HG02938 (cell line): ENCODE results near the gene BBIP1.

Experiments used
- ATAC-seq: cut with Tn5 transposase; IDR thresholded peaks from one replicate; pipeline ENCODE4 v1.9.1; 2021; ENCODE audit warnings: mild to moderate bottlenecking, moderate library complexity; ENCODE audit not compliant: unreplicated experiment

The BBIP1 gene

DNA sequence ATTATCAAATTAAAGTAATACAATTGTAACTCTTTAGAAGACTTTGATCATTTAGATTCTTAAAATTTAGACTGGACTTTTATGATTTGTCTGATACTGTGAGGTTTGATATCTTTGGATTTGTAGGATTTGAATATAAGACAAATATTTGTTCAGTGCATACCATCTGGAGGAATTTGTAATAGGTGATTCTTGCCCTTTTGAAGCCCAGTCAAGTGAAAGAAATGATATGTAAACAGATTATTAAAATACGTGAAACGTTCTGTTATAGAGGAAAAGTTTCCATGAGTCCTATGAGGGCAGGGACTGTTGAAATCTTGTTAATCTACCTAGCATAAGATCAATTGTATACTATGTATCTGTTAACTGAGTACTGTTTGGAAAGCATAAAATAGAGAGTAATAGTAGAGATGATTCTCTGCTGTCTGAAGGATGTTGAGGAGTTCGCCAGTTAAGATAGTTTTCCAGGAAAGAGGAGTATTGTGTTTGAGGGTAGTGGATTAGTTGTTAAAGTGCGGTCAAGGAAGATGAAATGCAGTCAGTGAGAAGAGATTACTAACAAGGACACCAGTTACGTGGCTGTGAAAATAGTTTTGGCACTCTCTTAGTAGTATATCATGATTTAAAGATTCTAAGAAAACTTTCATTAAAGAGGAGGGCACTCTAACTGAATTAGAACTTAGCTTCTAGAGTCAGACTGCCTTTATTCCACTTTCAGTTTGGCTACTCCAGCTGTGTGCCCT, 32.9 kb downstream of the BBIP1 start:
- no peak for ATAC-seq

- ATAC-seq, result no peak
Measured at GRCh38 chr10:110883924-110884323, 35.1 kb downstream of the BBIP1 start.

DNA sequence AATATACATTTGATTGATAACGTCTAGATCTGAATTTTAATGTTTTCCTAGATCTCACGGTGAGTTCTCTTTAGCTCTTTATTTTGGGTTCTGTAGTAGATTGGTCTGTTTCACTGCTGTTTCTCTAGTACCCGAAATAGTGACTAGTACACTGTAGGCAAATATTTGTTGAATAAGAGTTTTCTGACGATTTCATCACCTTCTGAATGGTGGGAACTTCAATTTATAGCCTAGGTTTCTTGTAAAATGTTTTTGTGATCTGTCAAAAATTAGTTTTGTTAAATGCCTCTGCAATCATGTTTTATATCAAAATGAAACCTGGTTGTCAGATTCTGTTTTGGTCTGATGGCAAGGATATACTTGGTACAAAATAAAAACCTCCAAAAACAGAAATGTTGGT, 37.1 kb downstream of the BBIP1 start:
- no peak for ATAC-seq

GRCh38 chr10:110881247-110881646, 37.7 kb downstream of the BBIP1 start:
- ATAC-seq, result no peak

DNA sequence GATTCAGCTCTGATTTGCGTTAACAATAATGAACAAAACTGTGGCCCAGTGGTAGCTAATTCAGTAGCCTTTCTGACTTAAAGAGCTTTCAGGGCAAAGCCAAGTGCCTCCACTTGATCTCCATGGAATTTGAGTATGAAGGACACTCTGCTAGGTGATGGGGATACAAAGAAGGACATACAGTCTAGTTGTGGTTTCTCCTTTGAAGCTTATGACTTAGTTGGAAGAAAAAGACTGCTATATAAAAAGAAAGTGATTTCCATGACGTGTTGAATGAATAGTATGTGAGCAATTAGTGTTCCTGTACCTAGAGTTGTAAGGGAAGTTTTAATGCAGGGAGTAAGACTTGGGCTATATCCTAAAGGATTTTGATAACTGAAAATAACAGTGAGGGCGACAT, 39.0 kb downstream of the BBIP1 start:
- ATAC-seq, result no peak

GRCh38 chr10:110876788-110877187, 42.2 kb downstream of the BBIP1 start:
- ATAC-seq, result no peak

- ATAC-seq, result no peak
Measured at GRCh38 chr10:110876000-110876399, 43.0 kb downstream of the BBIP1 start.

GRCh38 chr10:110873951-110874350, 45.0 kb downstream of the BBIP1 start:
- ATAC-seq, result no peak

DNA sequence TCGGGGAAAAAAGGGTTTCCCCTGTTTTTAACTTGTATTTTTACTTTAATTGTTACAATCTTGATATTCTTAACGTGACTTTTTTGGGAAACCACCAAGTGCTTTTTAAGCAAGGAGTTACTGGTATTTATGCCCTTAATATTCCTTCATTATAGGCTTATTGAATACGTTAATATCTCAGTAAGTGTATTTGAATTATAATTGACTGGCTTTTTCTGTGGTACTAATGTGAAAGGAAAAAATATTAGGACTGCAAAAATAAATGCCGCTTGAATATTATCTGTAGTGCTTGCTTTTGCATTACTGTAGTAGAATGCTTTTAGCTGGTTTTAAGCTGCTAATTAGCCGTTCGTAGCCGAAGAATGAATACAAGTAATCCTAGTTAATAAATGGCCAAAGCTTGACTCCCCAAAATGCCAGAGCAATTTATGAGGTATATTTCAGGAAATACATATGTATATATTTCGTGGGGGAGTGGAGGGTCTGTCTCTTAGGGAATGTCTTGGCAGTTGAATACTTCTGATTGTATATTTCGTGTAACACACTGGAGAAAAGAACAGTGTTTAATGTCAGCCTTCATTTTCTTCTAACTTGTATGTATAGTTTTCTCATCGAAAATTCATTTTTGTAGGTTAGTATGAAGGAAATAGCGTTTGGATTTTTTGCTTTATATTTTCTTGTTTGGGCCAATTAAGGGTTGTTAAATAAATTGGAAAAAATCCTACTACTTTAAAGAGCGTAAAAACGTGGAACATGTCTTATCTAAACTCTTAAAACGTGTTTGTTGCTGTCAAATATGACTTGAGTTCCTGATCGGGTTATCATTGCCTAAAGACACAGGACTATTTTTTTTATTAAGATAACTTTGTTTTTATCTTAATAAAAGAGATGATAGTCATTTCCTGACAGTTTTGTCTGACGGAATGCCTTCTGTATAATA, 45.7 kb downstream of the BBIP1 start:
- ATAC-seq, result no peak

- peak; percentile 39 for ATAC-seq
Measured at GRCh38 chr10:110872145-110872983, 46.6 kb downstream of the BBIP1 start.

DNA sequence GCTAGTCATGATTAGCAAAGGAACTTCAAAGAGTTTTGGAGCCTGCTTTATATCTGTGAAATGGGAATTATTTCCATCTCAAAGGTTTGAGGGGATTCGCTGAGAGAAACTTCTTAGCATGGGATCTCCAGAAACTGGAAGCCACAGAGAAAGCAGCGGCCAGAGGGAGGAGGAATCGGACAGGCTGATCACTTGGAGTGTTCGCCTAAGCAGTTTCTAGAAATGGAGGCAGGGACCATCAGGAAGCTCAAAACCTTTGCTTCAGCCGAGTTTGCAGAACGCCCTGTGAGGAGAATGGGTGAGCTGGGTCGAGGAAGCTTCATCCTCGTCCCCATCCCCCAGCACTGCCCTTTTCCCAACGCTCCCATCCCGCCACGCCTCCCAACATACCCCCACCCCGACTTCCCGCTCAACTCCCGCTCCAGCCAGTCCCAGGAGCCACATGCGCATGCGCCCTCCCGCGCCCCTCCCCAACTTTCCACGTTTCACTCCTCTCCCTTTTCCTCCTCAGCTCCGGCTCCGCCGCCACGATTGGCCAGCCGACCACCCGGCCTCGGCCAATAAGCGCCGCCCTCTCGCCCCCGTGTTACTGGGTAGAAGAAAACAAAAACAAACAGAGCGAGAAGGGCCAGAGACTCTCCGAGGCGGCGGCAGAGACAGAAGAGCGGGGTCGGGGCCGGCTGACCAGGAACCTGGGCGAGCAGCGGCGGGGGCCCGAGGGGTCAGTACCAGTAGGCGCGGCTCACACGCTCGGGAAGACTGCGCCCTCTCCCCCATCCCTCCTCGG, 47.5 kb downstream of the BBIP1 start, which contains the start of gene PDCD4:
TSS of gene PDCD4 (plus strand) at position 631 of the 787 bp plus-strand sequence. CDS start 4,100 bp downstream, outside the sequence.
- ATAC-seq, result peak; percentile 78

GRCh38 chr10:110870823-110871297, 48.1 kb downstream of the BBIP1 start:
- no peak for ATAC-seq

- ATAC-seq, result no peak
Measured at GRCh38 chr10:110868981-110869380, 50.0 kb downstream of the BBIP1 start.

DNA sequence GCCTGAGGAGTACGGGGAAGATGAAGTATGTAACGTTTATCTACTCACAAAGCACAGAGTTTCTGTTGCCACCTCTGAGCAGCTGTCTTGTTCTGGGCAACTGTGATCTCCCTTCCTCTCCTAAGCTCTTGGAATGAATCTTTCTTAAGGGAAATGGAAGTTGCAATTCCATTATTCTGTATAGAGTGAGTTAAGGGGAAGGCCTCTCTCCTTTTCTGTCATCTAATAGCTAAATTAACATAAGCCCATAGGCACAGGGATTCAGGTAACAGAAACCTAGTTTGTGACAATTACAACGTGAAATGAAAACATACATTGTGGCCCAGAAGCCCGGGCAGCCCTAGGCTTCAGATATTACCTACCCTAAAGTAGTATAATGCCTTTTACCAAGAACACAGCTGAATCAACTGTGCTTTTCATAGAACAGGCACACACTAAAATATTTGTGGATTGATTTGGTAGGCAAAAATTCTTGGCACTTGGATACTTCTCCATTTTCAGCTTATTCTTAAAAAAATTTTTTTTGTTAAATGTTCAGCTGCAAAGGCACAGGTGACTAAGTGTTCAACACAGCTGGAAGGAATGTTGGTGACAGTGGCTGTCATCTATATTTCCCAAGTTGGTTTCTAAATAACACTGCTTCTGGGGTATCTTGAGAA, 51.0 kb downstream of the BBIP1 start:
- no peak for ATAC-seq

DNA sequence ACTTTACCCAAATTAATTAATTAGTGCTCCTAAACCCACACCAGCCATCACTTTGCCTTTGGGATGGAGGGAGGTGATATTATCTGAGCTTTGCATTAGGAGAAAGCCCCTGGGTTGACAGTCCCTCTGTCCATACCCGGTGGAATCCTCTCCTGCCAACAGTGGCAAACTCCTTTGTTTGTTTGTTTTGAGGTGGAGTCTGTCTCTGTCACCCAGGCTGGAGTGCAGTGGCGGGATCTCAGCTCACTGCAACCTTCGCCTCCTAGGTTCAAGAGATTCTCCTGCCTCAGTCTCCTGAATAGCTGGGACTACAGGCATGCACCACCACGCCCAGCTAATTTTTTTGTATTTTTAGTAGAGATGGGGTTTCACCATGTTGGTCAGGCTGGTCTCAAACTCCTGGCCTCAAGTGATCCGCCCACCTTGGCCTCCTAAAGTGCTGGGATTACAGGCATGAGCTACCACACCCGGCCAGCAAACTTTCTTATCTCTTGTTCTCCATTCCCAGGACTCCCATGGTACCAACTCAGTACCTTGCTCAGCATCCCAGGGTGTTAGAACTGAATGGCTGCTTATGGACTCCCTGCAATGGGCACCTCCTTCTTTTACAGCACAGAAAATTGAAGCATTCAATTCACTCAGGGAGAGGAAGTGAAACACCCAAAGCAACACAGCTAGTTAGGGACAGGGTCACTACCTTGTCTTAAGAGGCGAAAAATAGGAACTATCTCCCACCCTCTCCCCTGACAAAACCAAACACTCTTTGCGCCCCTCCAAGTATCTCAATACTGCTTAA, 51.8 kb downstream of the BBIP1 start:
- ATAC-seq, result peak; percentile 39

DNA sequence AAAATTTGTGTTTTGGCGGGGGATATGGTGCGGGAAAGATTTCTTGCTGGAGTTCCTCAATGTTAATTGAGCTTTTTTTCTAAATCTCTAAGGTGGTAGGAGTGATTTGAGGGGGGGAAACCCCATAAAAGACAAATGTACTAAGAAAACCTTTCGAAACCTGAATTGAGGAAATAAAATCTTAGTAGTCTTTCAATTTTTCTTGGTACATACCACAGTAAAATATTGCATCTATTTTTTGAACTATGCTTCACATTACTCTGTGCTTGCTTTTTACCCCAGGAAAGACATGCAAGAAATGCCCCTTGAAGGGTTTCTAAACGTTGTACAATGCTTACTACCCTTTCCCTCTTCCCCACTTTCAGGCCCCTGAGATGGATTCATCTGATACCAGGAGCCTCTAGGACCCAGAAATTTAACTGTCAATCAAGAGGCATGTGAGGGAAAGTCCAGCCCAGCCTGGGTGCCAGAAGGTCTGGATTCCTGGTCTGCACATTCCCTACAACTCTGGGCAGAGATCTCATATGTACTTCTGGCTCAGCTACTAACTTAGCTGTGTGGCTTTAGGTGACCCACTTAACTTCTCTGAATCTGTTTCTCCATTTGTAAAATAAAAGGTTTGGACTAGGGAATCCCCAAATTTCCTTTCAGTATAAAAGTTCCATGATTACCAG, 53.0 kb downstream of the BBIP1 start:
- peak; percentile 37 for ATAC-seq

DNA sequence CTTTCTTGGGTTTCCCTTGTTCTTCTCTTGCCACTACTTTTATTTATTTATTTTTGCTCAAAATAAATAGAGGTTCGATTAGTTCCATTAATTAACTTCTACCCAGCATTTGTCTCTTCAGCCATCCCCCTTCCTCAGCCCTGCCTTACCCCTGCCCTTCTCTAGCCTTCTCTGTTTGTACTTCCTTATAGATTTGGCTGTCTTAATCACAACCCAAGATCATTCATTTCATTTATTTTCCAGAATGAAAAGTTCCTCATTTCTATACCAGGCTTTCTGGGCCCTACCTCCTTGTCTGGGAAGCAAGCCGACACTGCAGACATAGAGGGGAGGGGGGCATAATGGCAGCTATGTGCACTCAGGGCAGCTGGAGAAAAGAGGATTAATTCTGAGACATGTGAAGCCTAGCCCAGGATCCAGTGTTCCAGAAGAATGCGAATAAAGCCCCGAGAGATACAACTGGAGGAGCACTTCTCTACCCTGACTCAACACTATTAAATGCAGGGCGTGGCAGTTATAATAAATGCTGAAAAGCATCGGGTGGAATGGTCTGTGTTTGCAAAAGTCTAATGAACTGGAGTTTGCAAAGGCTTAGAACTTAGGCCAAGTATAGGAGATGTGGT, 53.7 kb downstream of the BBIP1 start:
- ATAC-seq, result no peak

GRCh38 chr10:110864662-110865140, 54.3 kb downstream of the BBIP1 start:
- peak; percentile 63 for ATAC-seq
